D341Med (cell line): Measurements from ENCODE around the gene ERMARD.

Source experiments
- DNase-seq: peaks from one replicate; pipeline ENCODE4 v3.0.0; 2012; ENCODE audit warnings: low spot score

ERMARD gene

GRCh38 chr6:169825558-169826225 lies 74.3 kb downstream of the ERMARD start:
- no peak for DNase-seq

- no peak for DNase-seq
Observed at GRCh38 chr6:169826697-169827096, 75.3 kb downstream of the ERMARD start.

GRCh38 chr6:169827290-169827717 lies 75.9 kb downstream of the ERMARD start:
- no peak for DNase-seq

GRCh38 chr6:169828176-169828575 lies 76.8 kb downstream of the ERMARD start:
- no peak for DNase-seq

GRCh38 chr6:169829786-169830185 lies 78.4 kb downstream of the ERMARD start:
- DNase-seq = no peak

- DNase-seq = no peak
Observed at GRCh38 chr6:169830876-169831275, 79.5 kb downstream of the ERMARD start.
